ENCODE measurements around the gene NBL1.

Gene NBL1

GRCh38 chr1:19612530-19612929 is 31.6 kb upstream of the NBL1 start:
- TF ChIP-seq RARB (CRISPR knock-in tag; IDR thresholded peaks at IDR 0.05) (no peak), SNAI2 (CRISPR knock-in tag; IDR thresholded peaks at IDR 0.05) (no peak), POU6F1 (CRISPR knock-in tag; IDR thresholded peaks at IDR 0.05; ENCODE audit: borderline replicate concordance, low read depth) (no peak)
- ATAC-seq, result no peak

- TF ChIP-seq GLIS3 (CRISPR knock-in tag; IDR thresholded peaks at IDR 0.05) (no peak), ZFP30 (CRISPR knock-in tag; IDR thresholded peaks at IDR 0.05) (no peak), SNAI2 (CRISPR knock-in tag; IDR thresholded peaks at IDR 0.05) (no peak), ZNF565 (CRISPR knock-in tag; conservative IDR thresholded peaks at IDR 0.05; ENCODE audit: low read depth) (no peak), PPARA (CRISPR knock-in tag; IDR thresholded peaks at IDR 0.05; ENCODE audit: borderline replicate concordance) (no peak), CSDC2 (CRISPR knock-in tag; IDR thresholded peaks at IDR 0.05) (no peak), CSRNP3 (CRISPR knock-in tag; IDR thresholded peaks at IDR 0.05) (no peak), ESRRG (CRISPR knock-in tag; IDR thresholded peaks at IDR 0.05) (no peak), PATZ1 (CRISPR knock-in tag; IDR thresholded peaks at IDR 0.05; ENCODE audit: borderline replicate concordance) (no peak)
Observed at GRCh38 chr1:19613171-19613703, 30.9 kb upstream of the NBL1 start.

GRCh38 chr1:19615438-19615837 is 28.7 kb upstream of the NBL1 start:
- no peak for ATAC-seq

More at GRCh38 chr1:19613171-19613703, 30.9 kb upstream of the NBL1 start:
- ATAC-seq, result no peak

More at GRCh38 chr1:19615438-19615837, 28.7 kb upstream of the NBL1 start:
- no peak for TF ChIP-seq TSHZ2 (CRISPR knock-in tag; IDR thresholded peaks at IDR 0.05)
- no peak for TF ChIP-seq ZNF70 (CRISPR knock-in tag; IDR thresholded peaks at IDR 0.05)
- TF ChIP-seq ZNF8 (CRISPR knock-in tag; IDR thresholded peaks at IDR 0.05), result no peak
- no peak for TF ChIP-seq CREB5 (CRISPR knock-in tag; IDR thresholded peaks at IDR 0.05; ENCODE audit: low read depth)
- no peak for TF ChIP-seq TOX (CRISPR knock-in tag; IDR thresholded peaks at IDR 0.05; ENCODE audit: borderline replicate concordance)
- no peak for TF ChIP-seq ARNTL (CRISPR knock-in tag; IDR thresholded peaks at IDR 0.05; ENCODE audit: borderline replicate concordance, low read depth)
- no peak for TF ChIP-seq ZFP3 (CRISPR knock-in tag; IDR thresholded peaks at IDR 0.05)
- TF ChIP-seq ZC3H10 (CRISPR knock-in tag; IDR thresholded peaks at IDR 0.05), result no peak

All from SK-N-SH treated with all-trans-retinoic acid at 6 μM for 48 hours (cell line).